CD14-positive monocyte (primary cell): ENCODE data around the gene NIT1. TPM values are rescaled to one million over a fixed set of nuclear protein-coding genes. Genes with fewer than 3 reads are reported as not detected.
A peak's percentile ranks its signal among the peaks of the same experiment; 100 is the strongest.

ENCODE experiments used
- DNase-seq, 3 donors: peaks; one replicate each; pipeline ENCODE4 v3.0.0-alpha.2; 2011 to 2022
- H2AFZ ChIP-seq: 2 replicates; pipeline ENCODE4 v1.6.0; 2012; ENCODE audit warnings: mild to moderate bottlenecking, low read depth, low read length, inconsistent platforms; ENCODE audit not compliant: insufficient read depth, poor library complexity, severe bottlenecking
- H3K27ac ChIP-seq, 2 donors: 1 replicate in 1 of 2; 2 replicates in 1 of 2; pipeline ENCODE4 v1.5.1; 2012 to 2013; ENCODE audit warnings: low read length in 2 of 2, control low read depth in 1 of 2, inconsistent platforms in 1 of 2, low read depth in 1 of 2, mild to moderate bottlenecking in 1 of 2
- H3K27me3 ChIP-seq, 2 donors: one replicate each; pipeline versions ENCODE4 v1.6.0 to v1.6.1; 2011 to 2013; ENCODE audit warnings: low read length in 2 of 2; ENCODE audit not compliant: control insufficient read depth in 2 of 2, insufficient read depth in 2 of 2
- H3K36me3 ChIP-seq, 2 donors: replicated peaks in 1 of 2; 1 replicate in 1 of 2; 2 replicates in 1 of 2; pipeline versions ENCODE4 v1.5.1 to v1.6.1; 2012 to 2013; ENCODE audit warnings: low read length in 2 of 2, control low read depth in 1 of 2, inconsistent platforms in 1 of 2, mild to moderate bottlenecking in 1 of 2; ENCODE audit not compliant: insufficient read depth in 2 of 2, control insufficient read depth in 1 of 2
- H3K4me1 ChIP-seq, 2 donors: 1 replicate in 1 of 2; 2 replicates in 1 of 2; pipeline versions ENCODE4 v1.5.1 to v1.6.1; 2012 to 2013; ENCODE audit warnings: low read length in 2 of 2, control low read depth in 1 of 2, inconsistent platforms in 1 of 2, mild to moderate bottlenecking in 1 of 2, moderate library complexity in 1 of 2; ENCODE audit not compliant: insufficient read depth in 2 of 2, control insufficient read depth in 1 of 2
- H3K4me2 ChIP-seq: replicated peaks from 2 replicates; pipeline ENCODE3; 2012; ENCODE audit warnings: low read length, moderate library complexity, mild to moderate bottlenecking; ENCODE audit not compliant: poor library complexity, severe bottlenecking; ENCODE audit errors: extremely low read depth
- H3K4me3 ChIP-seq, 3 experiments: fragments of 200-600 bp in 1 of 3; sonication (generic) in 1 of 3; replicated peaks in 1 of 3; 1 replicate in 2 of 3; 2 replicates in 1 of 3; pipeline ENCODE4 v1.5.1; 2011 to 2013; ENCODE audit warnings: low read length in 3 of 3, mild to moderate bottlenecking in 3 of 3, control low read depth in 2 of 3, low read depth in 2 of 3, inconsistent platforms in 1 of 3, moderate library complexity in 1 of 3
- H3K79me2 ChIP-seq: 2 replicates; pipeline ENCODE4 v1.6.0; 2012; ENCODE audit warnings: mild to moderate bottlenecking, control low read depth, inconsistent platforms, low read length, moderate library complexity; ENCODE audit not compliant: insufficient read depth
- H3K9ac ChIP-seq: 2 replicates; pipeline ENCODE4 v1.6.0; 2017; ENCODE audit warnings: low read length, mild to moderate bottlenecking; ENCODE audit not compliant: insufficient read depth, poor library complexity, severe bottlenecking
- H3K9me3 ChIP-seq, 2 donors: replicated peaks in 1 of 2; 1 replicate in 1 of 2; 2 replicates in 1 of 2; pipeline versions ENCODE4 v1.5.1 to v1.6.1; 2012 to 2013; ENCODE audit warnings: low read length in 2 of 2, control low read depth in 1 of 2; ENCODE audit not compliant: control insufficient read depth in 1 of 2, insufficient read depth in 1 of 2
- H4K20me1 ChIP-seq: 2 replicates; pipeline ENCODE4 v1.6.0; 2012; ENCODE audit warnings: mild to moderate bottlenecking, low read length, control low read depth, moderate library complexity; ENCODE audit not compliant: insufficient read depth
- H3K27ac Mint-ChIP-seq, 7 donors: one replicate each; pipeline ENCODE4 v1.8.0; 2020; ENCODE audit warnings: mild to moderate bottlenecking in 7 of 7, mixed read lengths in 7 of 7, moderate library complexity in 6 of 7, inconsistent platforms in 2 of 7
- H3K27me3 Mint-ChIP-seq, 3 donors: one replicate each; pipeline ENCODE4 v1.8.0; 2021 to 2022; ENCODE audit warnings: low read depth in 3 of 3, mild to moderate bottlenecking in 3 of 3, mixed read lengths in 3 of 3, moderate library complexity in 3 of 3, inconsistent platforms in 1 of 3
- H3K36me3 Mint-ChIP-seq, 2 donors: one replicate each; pipeline ENCODE4 v1.8.0; 2020; ENCODE audit warnings: mixed read lengths in 2 of 2, inconsistent platforms in 1 of 2, mild to moderate bottlenecking in 1 of 2
- H3K4me1 Mint-ChIP-seq: one replicate; pipeline ENCODE4 v1.8.0; 2020; ENCODE audit warnings: mild to moderate bottlenecking, mixed read lengths
- H3K4me3 Mint-ChIP-seq, 2 donors: one replicate each; pipeline ENCODE4 v1.8.0; 2020; ENCODE audit warnings: mild to moderate bottlenecking in 2 of 2, mixed read lengths in 2 of 2, moderate library complexity in 1 of 2
- H3K9me3 Mint-ChIP-seq, 7 donors: one replicate each; pipeline ENCODE4 v1.8.0; 2020 to 2022; ENCODE audit warnings: mixed read lengths in 7 of 7, mild to moderate bottlenecking in 6 of 7, moderate library complexity in 6 of 7, inconsistent platforms in 2 of 7
- WGBS: methylation state at CpG from one replicate; pipeline ENCODE4 v1.1.5; 2013; ENCODE audit warnings: missing lambda C conversion rate; ENCODE audit not compliant: insufficient coverage; 5-methylcytosine and 5-hydroxymethylcytosine counted together
- intact Hi-C, 2 donors: fragments of 100-400 bp; cut with micrococcal nuclease; formaldehyde crosslinking; loops; one replicate each; pipeline versions ENCODE4 v1.15.0 to v1.15.1; 2023
- polyA plus RNA-seq, 3 donors: library from polyadenylated mRNA; depleted of rRNA in 1 of 3; unstranded in 2 of 3; stranded (reverse) in 1 of 3; fragments of 300-500 nt in 2 of 3; fragments of >200 nt in 1 of 3; fragmentation: Illumina TruSeq in 2 of 3; gene quantifications; 1 replicate in 2 of 3; 2 replicates in 1 of 3; pipeline ENCODE4 v1.2.3, GENCODE V29; 2012 to 2021
- TF ChIP-seq, protein P1 (sequence below): fragments of 200-600 bp; IDR thresholded peaks from one replicate; pipeline ENCODE4 v1.8.0; 2022; ENCODE audit warnings: antibody characterized with exemption, mild to moderate bottlenecking

Gene NIT1
- polyA plus RNA-seq, 3 donors, result 28.4 to 84.7 (median 35.7) TPM

DNA sequence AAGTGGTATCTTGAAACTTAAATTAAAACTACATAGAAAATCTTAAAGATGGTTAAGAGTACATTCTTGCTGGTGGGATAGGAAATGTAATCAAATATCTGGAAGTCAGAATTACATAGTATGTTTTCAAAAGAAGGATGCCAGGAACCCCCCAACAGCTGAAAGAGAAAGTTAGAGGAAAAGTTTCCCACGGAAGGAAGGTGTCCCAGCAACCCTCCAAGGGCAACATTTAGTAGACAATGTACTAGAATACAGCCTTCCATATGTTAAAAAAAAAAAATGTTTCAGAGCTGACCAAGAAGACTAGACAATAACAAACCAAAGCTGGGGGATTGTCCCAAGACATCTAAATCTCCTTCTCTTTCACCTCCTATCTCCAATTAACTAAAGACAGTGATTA lies 12.4 kb downstream of the NIT1 start:
- H3K9ac ChIP-seq, result no peak overlapping the region
- H3K27ac ChIP-seq, result no peak overlapping the region
- no peaks in the 10 kb centered on the region for H3K9me3 ChIP-seq
- Mint-ChIP-seq H3K36me3 (peaks cover 38 to 45% of the 10 kb centered on the region in 2 donors), H3K4me1 (peaks cover 61% of the 10 kb centered on the region), H3K4me3 (no peak overlapping the region), H3K27me3 (peaks cover 0 to 2% (median 1%) of the 10 kb centered on the region in 3 donors), H3K27ac (peak overlapping the region in 3 of 7 donors; percentile 10 to 15 (median 11)), H3K9me3 (no peaks in the 10 kb centered on the region)
- H3K4me2 ChIP-seq, result no peak overlapping the region
- WGBS, result no CpG with 5 or more reads among the region's 1 CpG
- intact Hi-C loops, result loop anchor here in 1 of 2 donors (5.0 kb wide), 1 partner anchor 58 kb away; no protein-coding TSS in a partner anchor
- no peak for DNase-seq
- no peaks in the 10 kb centered on the region for H3K27me3 ChIP-seq
- H4K20me1 ChIP-seq, result peaks cover 32% of the 10 kb centered on the region
- H3K79me2 ChIP-seq, result peaks cover 96% of the 10 kb centered on the region
- peaks cover 18 to 53% of the 10 kb centered on the region in 2 donors for H3K36me3 ChIP-seq
- H2AFZ ChIP-seq, result no peak overlapping the region
- no peak overlapping the region for H3K4me3 ChIP-seq
- TF ChIP-seq, protein P1, sequence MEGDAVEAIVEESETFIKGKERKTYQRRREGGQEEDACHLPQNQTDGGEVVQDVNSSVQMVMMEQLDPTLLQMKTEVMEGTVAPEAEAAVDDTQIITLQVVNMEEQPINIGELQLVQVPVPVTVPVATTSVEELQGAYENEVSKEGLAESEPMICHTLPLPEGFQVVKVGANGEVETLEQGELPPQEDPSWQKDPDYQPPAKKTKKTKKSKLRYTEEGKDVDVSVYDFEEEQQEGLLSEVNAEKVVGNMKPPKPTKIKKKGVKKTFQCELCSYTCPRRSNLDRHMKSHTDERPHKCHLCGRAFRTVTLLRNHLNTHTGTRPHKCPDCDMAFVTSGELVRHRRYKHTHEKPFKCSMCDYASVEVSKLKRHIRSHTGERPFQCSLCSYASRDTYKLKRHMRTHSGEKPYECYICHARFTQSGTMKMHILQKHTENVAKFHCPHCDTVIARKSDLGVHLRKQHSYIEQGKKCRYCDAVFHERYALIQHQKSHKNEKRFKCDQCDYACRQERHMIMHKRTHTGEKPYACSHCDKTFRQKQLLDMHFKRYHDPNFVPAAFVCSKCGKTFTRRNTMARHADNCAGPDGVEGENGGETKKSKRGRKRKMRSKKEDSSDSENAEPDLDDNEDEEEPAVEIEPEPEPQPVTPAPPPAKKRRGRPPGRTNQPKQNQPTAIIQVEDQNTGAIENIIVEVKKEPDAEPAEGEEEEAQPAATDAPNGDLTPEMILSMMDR, result no peak
- H3K4me1 ChIP-seq, result peaks cover 48 to 67% of the 10 kb centered on the region in 2 donors

DNA sequence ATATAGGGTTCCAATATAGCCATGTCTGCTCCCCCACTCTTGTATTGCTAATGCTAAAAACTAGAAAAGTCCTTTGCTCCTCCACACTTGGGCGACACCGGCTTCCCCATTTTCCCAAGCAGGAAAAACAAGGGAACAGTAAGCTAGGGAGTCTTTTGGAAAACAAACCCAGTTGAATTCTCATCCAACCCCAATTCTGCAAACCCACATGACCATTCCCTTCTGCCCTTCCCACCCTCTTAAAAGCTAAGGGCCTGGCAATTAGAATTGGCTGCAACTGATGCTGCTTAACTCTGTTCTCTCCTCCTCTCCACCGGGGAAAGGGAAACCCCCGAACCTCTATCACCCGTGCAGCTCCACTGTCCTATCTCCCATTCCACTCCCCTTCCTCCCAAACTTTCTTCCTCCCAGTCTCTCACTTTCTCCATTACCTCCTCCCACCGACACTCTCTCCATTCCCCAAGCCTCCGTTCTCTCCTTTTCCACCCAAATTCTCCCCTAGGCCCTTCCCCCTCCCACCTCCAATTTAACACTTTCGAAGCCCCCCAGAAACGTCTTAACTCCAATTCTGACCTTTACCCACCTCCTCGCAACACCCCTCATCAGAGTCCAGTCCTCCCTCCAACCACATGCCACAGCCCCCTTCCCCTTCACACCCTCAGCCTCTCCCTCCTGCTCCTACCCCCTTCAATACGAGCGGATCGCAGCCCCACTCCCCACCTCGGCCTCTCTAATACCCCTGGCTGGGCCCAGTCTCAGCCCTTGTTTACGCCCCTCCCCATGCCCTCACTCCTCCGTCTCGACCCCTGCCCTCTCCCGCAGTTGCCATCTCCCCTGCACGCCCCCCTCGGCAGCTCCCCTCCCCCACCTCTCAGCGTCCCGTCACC lies 13.9 kb downstream of the NIT1 start:
- TF ChIP-seq, protein P1, result no peak

More for the DNA sequence above, 13.9 kb downstream of the NIT1 start:
- H3K9me3 ChIP-seq, result no peaks in the 10 kb centered on the region
- Mint-ChIP-seq H3K9me3 (no peaks in the 10 kb centered on the region), H3K27me3 (peaks cover 0 to 2% (median 0%) of the 10 kb centered on the region in 3 donors), H3K4me3 (no peak overlapping the region), H3K4me1 (peaks cover 65% of the 10 kb centered on the region), H3K27ac (peak overlapping the region in 5 of 7 donors; percentile 56 to 96 (median 86)), H3K36me3 (peaks cover 27 to 33% of the 10 kb centered on the region in 2 donors)
- DNase-seq, result no peak
- peaks cover 54 to 72% of the 10 kb centered on the region in 2 donors for H3K4me1 ChIP-seq
- intact Hi-C loops, result loop anchor here (2.0 to 5.0 kb wide), 2 partner anchors 13 to 59 kb away; partner anchors contain the start of genes NIT1 (in 1 of the 2) and PFDN2 (in 1 of the 2)
- peaks cover 19% of the 10 kb centered on the region for H4K20me1 ChIP-seq
- H3K4me3 ChIP-seq, result peak overlapping the region; percentile 81 to 98 (median 95)
- peaks cover 11 to 38% of the 10 kb centered on the region in 2 donors for H3K36me3 ChIP-seq
- H3K27me3 ChIP-seq, result no peaks in the 10 kb centered on the region
- H3K27ac ChIP-seq, result peak overlapping the region; percentile 94 to 95
- peak overlapping the region; percentile 86 for H3K9ac ChIP-seq
- peak overlapping the region; percentile 100 for H3K4me2 ChIP-seq
- 9% methylated on average over 21 of the region's 22 CpGs for whole genome bisulfite sequencing
- H2AFZ ChIP-seq, result peak overlapping the region; percentile 84
- H3K79me2 ChIP-seq, result peaks cover 94% of the 10 kb centered on the region
